Hepatocyte (in vitro differentiated cells): Measurements from ENCODE around the gene MAU2. TPM values are rescaled to one million over a fixed set of nuclear protein-coding genes. Genes with fewer than 3 reads are reported as not detected.
A peak's percentile ranks its signal among the peaks of the same experiment; 100 is the strongest.

ENCODE experiments used
- DNase-seq: peaks from one replicate; pipeline ENCODE4 v3.0.0-alpha.2; 2016; ENCODE audit warnings: low spot score
- H2AFZ ChIP-seq: fragments of 200-600 bp; sonication (generic); 2 replicates; pipeline ENCODE4 v1.6.0; 2016; ENCODE audit warnings: antibody characterized with exemption, mild to moderate bottlenecking
- H3K27ac ChIP-seq: fragments of 200-600 bp; sonication (generic); 2 replicates; pipeline ENCODE4 v1.5.1; 2016; ENCODE audit warnings: mild to moderate bottlenecking
- H3K27me3 ChIP-seq: fragments of 200-600 bp; sonication (generic); 2 replicates; pipeline ENCODE4 v1.6.1; 2016
- H3K36me3 ChIP-seq: fragments of 200-600 bp; sonication (generic); replicated peaks from 2 replicates; pipeline ENCODE4 v1.5.1; 2016; ENCODE audit warnings: low read depth; ENCODE audit not compliant: insufficient read depth
- H3K4me1 ChIP-seq: fragments of 200-600 bp; sonication (generic); 2 replicates; pipeline ENCODE4 v1.5.1; 2016; ENCODE audit warnings: mild to moderate bottlenecking, moderate library complexity; ENCODE audit not compliant: insufficient read depth
- H3K4me2 ChIP-seq: fragments of 200-600 bp; sonication (generic); 2 replicates; pipeline ENCODE4 v1.6.0; 2016
- H3K4me3 ChIP-seq: fragments of 200-600 bp; sonication (generic); 2 replicates; pipeline ENCODE4 v1.5.1; 2016; ENCODE audit warnings: mild to moderate bottlenecking
- H3K79me2 ChIP-seq: fragments of 200-600 bp; sonication (generic); 2 replicates; pipeline ENCODE4 v1.6.0; 2017; ENCODE audit warnings: mild to moderate bottlenecking
- H3K9me2 ChIP-seq: fragments of 200-600 bp; sonication (generic); replicated peaks from 2 replicates; pipeline ENCODE4 v1.6.0; 2017; ENCODE audit warnings: mild to moderate bottlenecking; ENCODE audit not compliant: insufficient read depth
- H3K9me3 ChIP-seq: fragments of 200-600 bp; sonication (generic); 2 replicates; pipeline ENCODE4 v1.5.1; 2016; ENCODE audit warnings: low read depth, mild to moderate bottlenecking
- H4K20me1 ChIP-seq: fragments of 200-600 bp; sonication (generic); 2 replicates; pipeline ENCODE4 v1.6.0; 2016; ENCODE audit warnings: mild to moderate bottlenecking; ENCODE audit not compliant: insufficient read depth, poor library complexity, severe bottlenecking
- EZH2 ChIP-seq: fragments of 200-600 bp; sonication (generic); IDR thresholded peaks from 2 replicates; pipeline ENCODE4 v1.6.1; 2016; ENCODE audit warnings: antibody characterized with exemption, mild to moderate bottlenecking, borderline replicate concordance
- EZH2phosphoT487 ChIP-seq: fragments of 200-600 bp; sonication (generic); IDR thresholded peaks from one replicate; pipeline ENCODE4 v1.6.1; 2018; ENCODE audit warnings: antibody characterized with exemption, mild to moderate bottlenecking, low read depth, moderate library complexity; ENCODE audit not compliant: unreplicated experiment, severe bottlenecking
- WGBS: methylation state at CpG from one replicate; pipeline ENCODE4 v1.1.6; 2016; ENCODE audit warnings: low lambda C conversion rate; ENCODE audit errors: missing lambda C conversion rate; 5-methylcytosine and 5-hydroxymethylcytosine counted together
- polyA plus RNA-seq: library from polyadenylated mRNA; unstranded; fragments of >200 nt; fragmentation: Nextera tagmentation; extraction: Ambion mirVana; gene quantifications from 2 replicates; pipeline ENCODE4 v1.2.1, GENCODE V29; 2016
- total RNA-seq: library from RNA; depleted of rRNA; stranded (reverse); fragments of >200 nt; gene quantifications from 2 replicates; pipeline ENCODE4 v1.2.3, GENCODE V29; 2014
- TF ChIP-seq, protein P1 (sequence below): fragments of 200-600 bp; sonication (generic); IDR thresholded peaks from 2 replicates; pipeline ENCODE4 v1.5.1; 2016; ENCODE audit warnings: antibody characterized with exemption, mild to moderate bottlenecking; ENCODE audit not compliant: poor library complexity

Gene MAU2
- total and polyA plus RNA-seq, 2 experiments from 2014 or later, result 25.3 to 31.8 TPM

DNA sequence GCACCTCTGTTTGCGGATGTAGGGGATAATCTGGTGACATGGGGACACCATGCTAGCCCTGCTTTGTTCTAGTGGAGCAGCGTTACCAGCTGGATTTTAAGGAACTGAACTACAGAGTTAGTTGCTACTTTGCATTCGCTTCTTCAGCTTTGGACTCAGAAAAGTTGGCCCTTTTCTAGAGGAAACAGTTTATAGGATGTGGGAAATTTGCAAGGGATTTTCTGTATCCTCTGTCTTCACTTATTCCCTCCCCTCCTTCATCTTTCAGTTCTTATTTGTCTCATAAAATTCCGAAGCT lies 87.0 kb downstream of the MAU2 start:
- Histone ChIP-seq H4K20me1 (peaks cover 55% of the 10 kb centered on the region), H3K4me3 (peak overlapping the region; percentile 54), H2AFZ (no peak overlapping the region), H3K9me2 (no peaks in the 10 kb centered on the region), H3K9me3 (no peaks in the 10 kb centered on the region), H3K36me3 (no peaks in the 10 kb centered on the region), H3K79me2 (peaks cover 71% of the 10 kb centered on the region), H3K4me1 (peaks cover 34% of the 10 kb centered on the region), H3K4me2 (peak overlapping the region; percentile 86), H3K27ac (peak overlapping the region; percentile 94), H3K27me3 (no peaks in the 10 kb centered on the region)
- TF ChIP-seq, protein P1, sequence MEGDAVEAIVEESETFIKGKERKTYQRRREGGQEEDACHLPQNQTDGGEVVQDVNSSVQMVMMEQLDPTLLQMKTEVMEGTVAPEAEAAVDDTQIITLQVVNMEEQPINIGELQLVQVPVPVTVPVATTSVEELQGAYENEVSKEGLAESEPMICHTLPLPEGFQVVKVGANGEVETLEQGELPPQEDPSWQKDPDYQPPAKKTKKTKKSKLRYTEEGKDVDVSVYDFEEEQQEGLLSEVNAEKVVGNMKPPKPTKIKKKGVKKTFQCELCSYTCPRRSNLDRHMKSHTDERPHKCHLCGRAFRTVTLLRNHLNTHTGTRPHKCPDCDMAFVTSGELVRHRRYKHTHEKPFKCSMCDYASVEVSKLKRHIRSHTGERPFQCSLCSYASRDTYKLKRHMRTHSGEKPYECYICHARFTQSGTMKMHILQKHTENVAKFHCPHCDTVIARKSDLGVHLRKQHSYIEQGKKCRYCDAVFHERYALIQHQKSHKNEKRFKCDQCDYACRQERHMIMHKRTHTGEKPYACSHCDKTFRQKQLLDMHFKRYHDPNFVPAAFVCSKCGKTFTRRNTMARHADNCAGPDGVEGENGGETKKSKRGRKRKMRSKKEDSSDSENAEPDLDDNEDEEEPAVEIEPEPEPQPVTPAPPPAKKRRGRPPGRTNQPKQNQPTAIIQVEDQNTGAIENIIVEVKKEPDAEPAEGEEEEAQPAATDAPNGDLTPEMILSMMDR, result no peak
- no peak for TF ChIP-seq EZH2
- no peak for TF ChIP-seq EZH2phosphoT487
- DNase-seq, result no peak
- 70% methylated on average over 4 of the region's 4 CpGs for WGBS

Other genes starting within 250 kb of the MAU2 start
- gene TMEM161A, start 182.4 kb upstream of the MAU2 start, total RNA-seq, result 19.6 and 22.1 TPM in 2 replicates
- gene TMEM161A, start 182.4 kb upstream of the MAU2 start, polyA plus RNA-seq, result 48.5 and 51.3 TPM in 2 replicates
- 0.32 and 0.70 TPM in 2 replicates for gene MEF2B, start 150.6 kb upstream of the MAU2 start, total RNA-seq
- gene MEF2B, start 150.6 kb upstream of the MAU2 start, polyA plus RNA-seq, result 2.6 and 3.7 TPM in 2 replicates
- 13.1 and 13.7 TPM in 2 replicates for gene BORCS8, start 128.7 kb upstream of the MAU2 start, total RNA-seq
- 25.6 and 34.2 TPM in 2 replicates for gene BORCS8, start 128.7 kb upstream of the MAU2 start, polyA plus RNA-seq
- 35.1 and 44.7 TPM in 2 replicates for gene RFXANK, start 128.6 kb upstream of the MAU2 start, total RNA-seq
- 85.7 and 88.3 TPM in 2 replicates for gene RFXANK, start 128.6 kb upstream of the MAU2 start, polyA plus RNA-seq
- gene NR2C2AP, start 117.4 kb upstream of the MAU2 start, total RNA-seq, result 6.1 and 9.0 TPM in 2 replicates
- 5.2 and 10.4 TPM in 2 replicates for gene NR2C2AP, start 117.4 kb upstream of the MAU2 start, polyA plus RNA-seq
- gene NCAN, start 108.9 kb upstream of the MAU2 start, total RNA-seq, result 0.03 TPM in 1 of 2 replicates, not detected in the other
- gene NCAN, start 108.9 kb upstream of the MAU2 start, polyA plus RNA-seq, result not detected in 2 replicates
- gene TM6SF2, start 47.5 kb upstream of the MAU2 start, total RNA-seq, result 3.1 and 4.5 TPM in 2 replicates
- gene TM6SF2, start 47.5 kb upstream of the MAU2 start, polyA plus RNA-seq, result 8.4 and 8.6 TPM in 2 replicates
- 13.1 and 25.8 TPM in 2 replicates for gene SUGP1, start 320 bp upstream of the MAU2 start, total RNA-seq
- 43.7 and 57.4 TPM in 2 replicates for gene SUGP1, start 320 bp upstream of the MAU2 start, polyA plus RNA-seq
- 28.0 and 35.7 TPM in 2 replicates for gene GATAD2A, start 84.8 kb downstream of the MAU2 start, total RNA-seq
- gene GATAD2A, start 84.8 kb downstream of the MAU2 start, polyA plus RNA-seq, result 31.4 and 35.3 TPM in 2 replicates
- gene TSSK6, start 194.7 kb downstream of the MAU2 start, total RNA-seq, result 0.87 and 1.1 TPM in 2 replicates
- gene TSSK6, start 194.7 kb downstream of the MAU2 start, polyA plus RNA-seq, result 1.3 TPM in 1 of 2 replicates, not detected in the other
- 46.3 and 80.4 TPM in 2 replicates for gene NDUFA13, start 195.4 kb downstream of the MAU2 start, total RNA-seq
- gene NDUFA13, start 195.4 kb downstream of the MAU2 start, polyA plus RNA-seq, result 598 and 615 TPM in 2 replicates
- gene YJEFN3, start 208.1 kb downstream of the MAU2 start, total RNA-seq, result 0.72 and 3.0 TPM in 2 replicates
- 12.5 and 14.0 TPM in 2 replicates for gene YJEFN3, start 208.1 kb downstream of the MAU2 start, polyA plus RNA-seq
- 5.4 and 5.7 TPM in 2 replicates for gene CILP2, start 217.4 kb downstream of the MAU2 start, total RNA-seq
- gene CILP2, start 217.4 kb downstream of the MAU2 start, polyA plus RNA-seq, result 16.5 and 22.5 TPM in 2 replicates